SH-SY5Y (cell line): ENCODE measurements around the gene SEPTIN1.

ENCODE experiments used
- GATA2 ChIP-seq: IDR thresholded peaks from 2 replicates; pipeline ENCODE4 v1.6.1; 2011; ENCODE audit warnings: mild to moderate bottlenecking, low read depth, low read length
- GATA3 ChIP-seq: IDR thresholded peaks from 2 replicates; pipeline ENCODE4 v1.6.1; 2011; ENCODE audit warnings: low read depth, mild to moderate bottlenecking, low read length, moderate library complexity

Gene SEPTIN1, protein sequence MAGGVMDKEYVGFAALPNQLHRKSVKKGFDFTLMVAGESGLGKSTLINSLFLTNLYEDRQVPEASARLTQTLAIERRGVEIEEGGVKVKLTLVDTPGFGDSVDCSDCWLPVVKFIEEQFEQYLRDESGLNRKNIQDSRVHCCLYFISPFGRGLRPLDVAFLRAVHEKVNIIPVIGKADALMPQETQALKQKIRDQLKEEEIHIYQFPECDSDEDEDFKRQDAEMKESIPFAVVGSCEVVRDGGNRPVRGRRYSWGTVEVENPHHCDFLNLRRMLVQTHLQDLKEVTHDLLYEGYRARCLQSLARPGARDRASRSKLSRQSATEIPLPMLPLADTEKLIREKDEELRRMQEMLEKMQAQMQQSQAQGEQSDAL

DNA sequence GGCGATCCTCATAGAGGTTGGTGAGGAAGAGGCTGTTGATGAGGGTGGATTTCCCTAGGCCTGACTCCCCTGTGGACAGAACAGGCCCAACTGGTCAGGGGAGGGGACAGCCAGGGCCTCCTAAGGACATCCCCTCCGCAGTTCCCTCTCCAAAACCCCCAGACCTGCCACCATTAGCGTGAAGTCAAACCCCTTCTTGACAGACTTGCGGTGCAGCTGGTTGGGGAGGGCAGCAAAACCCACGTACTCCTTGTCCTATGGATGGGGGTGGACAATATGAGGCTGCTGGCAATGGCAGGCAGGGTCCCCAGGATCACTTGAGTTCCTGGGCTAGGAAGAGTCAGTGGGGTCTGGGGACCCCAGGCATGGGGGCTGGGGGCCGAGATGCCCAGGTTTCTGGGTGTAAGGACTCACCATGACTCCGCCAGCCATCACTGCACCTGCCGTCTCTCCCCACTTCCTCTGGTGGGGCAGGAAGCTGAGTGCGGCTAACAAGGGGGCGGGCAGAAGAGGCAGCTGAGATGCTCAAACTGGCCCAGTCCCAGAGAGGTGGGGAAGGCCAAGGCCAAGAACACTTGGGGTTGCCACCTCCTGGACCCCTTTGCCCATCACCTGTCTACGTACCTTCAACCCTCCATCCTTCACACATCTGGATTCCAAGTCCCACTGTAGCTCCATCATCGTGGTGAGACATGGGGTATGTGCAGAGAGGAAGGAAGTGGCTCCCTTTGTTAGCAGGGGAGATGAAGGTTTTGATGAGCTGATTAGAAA lies at the start of gene SEPTIN1:
TSS of gene SEPTIN1 (minus strand) at position 451 of the 771 bp plus-strand sequence. CDS start at position 432, 19 bp downstream.
- TF ChIP-seq GATA2 (no peak), GATA3 (no peak)

DNA sequence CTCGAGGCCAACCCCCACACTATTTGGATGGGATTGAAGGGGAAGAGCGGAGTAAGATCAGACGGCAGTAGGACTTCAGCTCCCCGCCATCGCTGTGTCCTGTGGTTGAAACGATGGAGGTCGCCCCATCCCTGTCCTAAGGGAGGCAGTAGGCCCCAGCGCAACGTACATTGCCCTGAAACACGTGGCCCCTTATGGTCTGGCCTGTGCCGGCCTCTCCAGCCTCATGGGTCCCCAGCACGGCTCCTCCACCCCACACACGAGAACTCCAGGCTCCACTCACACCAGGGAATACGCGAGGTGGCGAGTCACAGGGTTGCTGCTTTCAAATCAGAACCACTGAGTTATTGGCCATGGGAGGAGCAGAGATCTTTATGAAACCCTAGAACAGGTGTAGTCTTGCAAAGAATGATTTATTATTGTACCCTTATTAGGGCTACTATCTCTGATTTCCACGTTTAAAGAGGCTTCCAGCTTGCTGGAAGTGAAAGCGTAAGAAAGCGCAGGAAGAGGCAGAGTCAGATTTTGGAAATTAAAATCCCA lies 48.1 kb upstream of the SEPTIN1 start:
- TF ChIP-seq GATA2 (no peak), GATA3 (no peak)

DNA sequence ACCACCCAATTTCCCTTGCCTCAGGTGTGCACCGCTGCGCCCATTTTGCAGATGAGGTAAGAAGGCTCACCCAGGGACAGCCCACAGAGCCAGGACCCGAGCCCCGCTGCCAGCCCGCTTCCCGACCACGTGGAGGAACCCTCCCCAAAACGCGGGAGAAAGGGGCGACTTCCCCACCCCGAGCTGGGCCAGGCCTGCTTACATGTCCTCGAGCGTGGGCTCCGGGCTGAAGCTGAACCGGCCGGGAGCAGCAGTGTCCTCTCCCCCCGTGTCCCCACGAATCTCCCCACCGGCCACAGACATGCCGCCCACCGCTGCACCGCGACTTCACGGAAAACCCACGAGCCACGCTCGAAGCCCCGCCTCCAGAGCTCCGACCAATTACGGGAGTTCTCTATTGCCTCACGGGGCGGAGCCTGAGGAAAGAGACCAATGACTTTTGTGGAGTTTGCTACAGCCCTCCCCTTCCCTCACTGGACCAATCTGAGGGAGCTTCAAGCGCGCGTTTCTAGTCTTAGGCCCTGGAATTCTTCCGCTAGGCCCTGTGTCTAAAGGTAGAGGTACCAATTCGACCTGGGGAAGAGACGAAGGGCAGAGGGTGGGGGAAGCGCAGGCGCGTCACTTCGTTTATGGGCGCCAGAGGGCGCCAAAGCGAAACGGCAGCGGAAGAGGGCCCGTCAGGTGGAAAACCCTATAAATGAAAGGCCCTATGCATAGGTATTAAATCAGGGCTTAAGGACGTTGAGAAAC lies 47.5 kb upstream of the SEPTIN1 start, which contains the start of gene DCTPP1:
TSS of gene DCTPP1 (minus strand) at position 353 of the 750 bp plus-strand sequence. CDS start at position 303, 50 bp downstream.
- no peak for TF ChIP-seq GATA3
- no peak for TF ChIP-seq GATA2

DNA sequence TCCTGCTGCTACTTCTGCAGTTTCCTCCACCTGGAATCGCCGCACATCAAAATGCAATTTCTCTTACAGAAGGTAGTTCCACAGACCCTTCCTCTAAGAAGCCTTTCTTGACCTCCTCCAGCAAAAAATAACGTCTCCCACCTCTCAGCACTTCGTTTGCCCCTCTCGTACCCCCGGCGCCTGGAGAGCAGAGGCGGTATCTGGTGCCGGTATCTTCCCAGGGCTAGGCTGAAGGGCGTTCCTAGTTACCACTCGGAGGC lies 47.0 kb upstream of the SEPTIN1 start:
- TF ChIP-seq GATA3, result no peak

DNA sequence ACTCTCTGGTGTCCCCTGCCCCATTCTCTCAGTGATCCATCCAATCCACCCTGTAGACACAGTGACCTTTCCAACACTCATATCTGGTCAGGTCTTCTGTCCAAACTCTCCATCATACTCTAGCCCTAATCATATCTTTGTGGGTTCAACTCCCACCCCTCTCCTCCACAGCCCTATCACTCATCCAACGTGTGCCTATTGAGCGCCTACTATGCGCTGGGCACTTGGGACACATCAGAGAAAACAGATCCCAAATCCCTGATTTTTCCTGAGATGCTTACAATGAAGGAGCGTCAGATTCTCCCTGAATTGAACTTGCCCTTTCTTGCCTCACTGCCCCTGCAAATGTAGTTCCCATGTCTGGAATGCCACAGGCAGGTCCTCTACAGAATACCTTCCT lies 45.7 kb upstream of the SEPTIN1 start:
- TF ChIP-seq GATA2, result no peak
- TF ChIP-seq GATA3, result no peak

DNA sequence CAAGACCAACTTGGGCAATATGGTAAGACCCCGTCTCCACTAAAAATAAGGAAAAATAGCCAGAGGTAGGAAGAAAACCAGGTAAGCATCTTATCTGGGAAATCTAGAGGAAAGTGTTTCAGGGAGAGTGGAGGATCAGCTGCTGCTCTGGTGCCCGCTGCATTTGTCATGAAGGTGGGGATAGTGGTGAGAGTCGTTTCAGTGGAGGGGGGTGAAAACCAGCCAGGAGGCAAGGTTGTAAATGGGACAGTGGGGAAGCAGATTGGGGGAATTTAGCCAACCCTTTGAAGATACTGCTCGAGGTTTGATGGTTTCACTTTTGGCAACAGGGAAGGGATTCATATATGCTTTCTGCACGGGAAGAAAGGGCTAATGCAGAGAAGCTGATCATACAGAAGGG lies 38.6 kb upstream of the SEPTIN1 start:
- TF ChIP-seq GATA3 (no peak), GATA2 (no peak)

DNA sequence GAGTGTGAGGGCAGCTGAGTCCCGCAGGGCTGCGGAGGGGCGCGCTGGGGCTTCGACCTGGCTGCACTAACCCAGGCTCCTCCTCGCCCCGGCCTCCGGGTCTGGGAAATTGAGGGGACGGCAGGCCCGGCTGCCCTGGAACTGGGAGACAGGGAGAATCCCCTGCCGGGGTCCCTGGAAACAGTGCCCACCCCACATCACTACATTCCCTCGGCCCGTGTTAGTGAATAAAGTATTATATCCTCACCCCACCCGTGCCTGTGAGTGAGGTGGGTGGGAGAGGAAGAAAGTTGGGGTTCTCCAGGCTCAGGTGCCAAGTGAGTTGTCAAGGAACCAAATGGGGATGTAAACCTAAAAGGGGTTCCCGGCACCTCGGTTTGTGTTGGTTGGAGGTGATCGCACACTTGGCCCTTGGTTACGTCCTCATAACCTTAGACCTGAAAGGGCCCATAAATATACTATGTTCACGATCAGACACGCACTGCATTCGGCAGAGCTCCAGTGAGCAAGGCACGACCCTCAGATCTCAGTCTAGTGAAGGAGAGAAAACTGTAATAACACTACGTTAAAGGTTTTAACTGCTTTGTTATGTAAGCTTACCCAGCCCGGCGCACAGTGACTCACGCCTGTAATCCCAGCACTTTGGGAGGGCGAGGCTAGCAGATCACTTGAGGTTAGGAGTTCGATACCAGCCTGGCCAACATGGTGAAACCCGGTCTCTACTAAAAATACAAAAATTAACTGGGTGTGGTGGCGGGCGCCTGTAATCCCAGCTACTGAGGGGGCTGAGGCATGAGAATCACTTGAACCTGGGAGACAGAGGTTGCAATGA lies 36.2 kb upstream of the SEPTIN1 start:
- TF ChIP-seq GATA3 (no peak), GATA2 (no peak)

DNA sequence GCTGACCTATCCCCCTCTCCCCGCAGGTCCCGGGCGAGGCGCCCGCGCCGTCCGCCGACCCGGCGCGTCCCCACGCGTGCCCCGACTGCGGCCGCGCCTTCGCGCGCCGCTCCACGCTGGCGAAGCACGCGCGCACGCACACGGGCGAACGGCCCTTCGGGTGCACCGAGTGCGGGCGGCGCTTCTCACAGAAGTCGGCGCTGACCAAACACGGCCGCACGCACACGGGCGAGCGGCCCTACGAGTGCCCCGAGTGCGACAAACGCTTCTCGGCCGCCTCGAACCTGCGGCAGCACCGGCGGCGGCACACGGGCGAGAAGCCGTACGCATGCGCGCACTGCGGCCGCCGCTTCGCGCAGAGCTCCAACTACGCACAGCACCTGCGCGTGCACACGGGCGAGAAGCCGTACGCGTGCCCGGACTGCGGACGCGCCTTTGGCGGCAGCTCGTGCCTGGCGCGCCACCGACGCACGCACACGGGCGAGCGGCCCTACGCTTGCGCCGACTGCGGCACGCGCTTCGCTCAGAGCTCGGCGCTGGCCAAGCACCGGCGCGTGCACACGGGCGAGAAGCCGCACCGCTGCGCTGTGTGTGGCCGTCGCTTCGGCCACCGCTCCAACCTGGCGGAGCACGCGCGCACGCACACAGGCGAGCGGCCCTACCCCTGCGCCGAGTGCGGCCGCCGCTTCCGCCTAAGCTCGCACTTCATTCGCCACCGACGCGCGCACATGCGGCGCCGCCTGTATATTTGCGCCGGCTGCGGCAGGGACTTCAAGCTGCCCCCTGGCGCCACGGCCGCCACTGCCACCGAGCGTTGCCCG lies 35.4 kb upstream of the SEPTIN1 start:
- TF ChIP-seq GATA2 (no peak), GATA3 (no peak)

DNA sequence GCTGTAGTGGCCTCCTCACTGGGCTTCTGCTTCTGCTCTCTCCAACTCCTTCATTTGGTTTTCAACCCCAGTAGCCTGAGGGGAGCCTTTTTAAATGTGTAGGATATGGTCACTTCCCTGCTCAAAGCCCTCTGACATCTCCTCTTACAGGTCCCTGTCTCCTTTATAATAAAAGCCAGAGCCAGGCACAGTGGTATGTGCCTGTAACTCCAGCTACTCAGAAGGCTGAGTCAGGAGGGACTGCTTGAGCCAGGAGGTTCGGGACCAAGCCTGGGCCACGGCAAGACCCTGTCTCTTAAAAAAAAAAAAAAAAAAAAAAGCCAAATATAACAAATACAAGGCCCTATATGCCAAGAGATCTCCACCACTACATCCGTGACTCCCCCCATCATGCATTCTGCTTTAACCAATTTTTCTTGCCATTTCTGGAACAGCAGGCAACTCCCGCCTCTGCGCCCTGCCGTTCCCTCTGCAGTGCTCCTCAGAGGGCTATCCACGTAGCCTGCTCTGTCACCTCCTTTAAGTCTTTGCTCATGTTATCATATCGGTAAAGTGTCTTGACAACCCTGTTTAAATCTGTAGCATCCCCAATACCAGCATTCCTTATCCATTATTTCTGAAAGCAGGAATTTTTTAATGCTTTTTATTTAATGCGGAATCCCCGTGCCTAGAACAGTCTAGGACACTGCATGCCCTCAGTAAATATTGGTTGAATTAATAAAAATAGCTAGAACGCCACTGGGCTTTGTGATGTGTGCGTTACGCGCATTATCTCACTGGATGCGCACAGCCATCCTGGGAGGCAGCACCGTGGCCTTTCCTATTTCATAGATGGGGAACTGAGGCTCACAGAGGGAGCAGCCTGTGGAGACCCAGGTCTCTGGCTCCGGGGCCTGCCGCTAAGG lies 34.5 kb upstream of the SEPTIN1 start:
- TF ChIP-seq GATA3 (no peak), GATA2 (no peak)

DNA sequence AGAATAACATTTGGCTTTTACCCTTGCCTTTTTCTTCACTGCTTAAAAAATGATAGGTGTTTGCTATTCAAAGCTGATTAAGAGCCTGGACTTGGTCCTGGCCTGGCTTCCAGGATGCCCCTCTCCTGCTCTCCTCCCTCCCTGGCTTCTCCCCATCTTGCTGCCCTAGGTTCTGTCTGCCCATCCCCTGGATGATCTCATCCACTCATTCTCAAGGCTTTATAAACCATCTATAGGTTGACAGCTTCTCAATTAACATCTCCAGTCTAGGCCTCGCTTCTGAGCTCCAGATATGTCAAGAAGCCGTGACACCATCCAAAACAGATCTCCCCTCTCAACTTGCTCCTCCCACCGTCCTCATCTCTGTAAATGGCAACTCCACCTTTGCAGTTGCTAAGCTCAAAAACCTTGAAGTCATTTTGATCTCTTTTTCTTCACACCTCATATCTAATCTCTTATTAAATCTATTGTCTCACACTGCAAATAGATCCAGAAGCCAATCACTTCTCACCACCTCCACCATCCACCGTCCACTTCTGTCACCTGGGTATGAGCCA lies 33.8 kb upstream of the SEPTIN1 start:
- TF ChIP-seq GATA2, result no peak

DNA sequence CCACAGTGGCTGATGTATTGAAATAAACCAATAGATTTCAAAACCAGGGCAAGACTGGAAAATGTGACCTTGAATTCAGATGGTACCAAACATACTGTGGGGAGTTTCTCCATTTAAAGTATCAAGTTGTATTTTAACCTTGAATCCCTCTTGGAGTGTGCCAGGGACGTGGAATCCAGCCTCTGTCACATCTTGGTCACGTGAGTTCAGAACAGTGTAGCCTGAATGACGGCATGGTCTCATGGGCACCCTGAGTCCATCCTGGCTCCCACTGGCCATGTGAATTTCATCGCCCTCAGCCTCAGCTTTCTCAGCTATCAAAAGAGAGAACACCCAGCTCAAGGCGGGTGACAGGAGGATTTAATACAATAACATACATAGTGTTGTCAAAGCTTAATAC lies 31.8 kb upstream of the SEPTIN1 start:
- TF ChIP-seq GATA3 (no peak), GATA2 (no peak)

DNA sequence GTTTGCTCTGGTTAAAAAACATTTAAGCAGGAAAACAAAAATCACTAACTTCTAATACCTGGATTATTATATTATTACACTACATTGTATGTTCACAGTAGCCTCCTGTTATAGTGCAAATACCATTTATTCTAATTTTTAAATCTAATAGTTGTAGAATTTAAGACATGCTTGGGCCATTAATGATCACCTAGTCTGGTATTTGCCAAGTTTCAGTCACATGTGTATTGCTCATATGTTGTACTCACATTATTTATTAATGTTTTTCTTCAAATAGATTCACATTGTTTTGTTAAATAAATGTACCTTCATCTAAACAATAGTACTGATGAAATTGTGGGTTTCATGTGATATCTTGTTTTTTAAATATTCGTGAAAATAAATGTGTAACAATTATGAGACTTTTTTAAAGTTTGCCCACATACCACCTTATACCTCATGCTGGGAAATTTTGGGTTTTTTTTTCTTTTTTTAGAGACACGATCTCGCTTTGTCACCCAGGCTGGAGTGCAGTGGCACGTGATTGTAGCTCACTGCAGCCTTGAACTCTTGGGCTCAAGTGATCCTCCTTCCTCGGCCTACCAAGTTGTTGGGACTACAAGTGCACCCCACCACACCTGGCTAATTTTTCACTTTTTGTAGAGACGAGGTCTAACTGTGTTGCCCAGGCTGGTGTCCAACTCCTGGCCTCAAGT lies 30.9 kb upstream of the SEPTIN1 start:
- TF ChIP-seq GATA3 (no peak), GATA2 (no peak)
